Gastroesophageal sphincter (tissue), 3 donors: ENCODE results near the gene IQGAP2.

Experiments used
- EP300 ChIP-seq: sonication (generic); formaldehyde crosslinking; IDR thresholded peaks from one replicate; pipeline ENCODE4 v1.6.1; 2017; ENCODE audit warnings: antibody characterized with exemption, mild to moderate bottlenecking
- POLR2AphosphoS5 ChIP-seq: sonication (generic); formaldehyde crosslinking; IDR thresholded peaks from one replicate; pipeline ENCODE4 v1.6.1; 2017; ENCODE audit warnings: antibody characterized with exemption
- TF ChIP-seq, protein P1 (sequence below), 4 experiments: fragments of 200-600 bp in 2 of 4; fragments of 450-650 bp in 2 of 4; sonication (generic) in 1 of 4; IDR thresholded peaks; one replicate each; pipeline ENCODE4 v1.5.1; 2017 to 2019; ENCODE audit warnings: antibody characterized with exemption in 4 of 4, mild to moderate bottlenecking in 2 of 4, moderate library complexity in 2 of 4

DNA sequence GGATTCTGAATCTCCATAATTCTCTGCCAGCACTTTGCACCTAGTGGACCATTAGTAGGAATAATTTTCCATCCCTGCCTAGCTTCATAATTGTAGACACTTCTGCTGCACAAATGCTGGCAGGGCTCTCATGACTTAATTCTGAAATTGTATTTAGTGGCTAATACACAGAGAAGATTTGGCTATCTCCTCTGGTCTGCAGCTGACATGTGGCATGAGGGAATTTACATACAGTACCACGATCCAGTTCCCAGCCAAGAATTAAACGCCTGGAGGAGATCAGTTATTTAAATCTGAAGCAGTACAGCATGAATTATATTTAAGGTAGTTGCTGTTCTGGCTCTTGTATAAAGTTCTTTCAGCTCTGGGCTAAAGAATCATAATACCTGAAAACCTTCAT, 46.5 kb downstream of the IQGAP2 start:
- TF ChIP-seq EP300 (no peak), POLR2AphosphoS5 (no peak)
- TF ChIP-seq, protein P1, sequence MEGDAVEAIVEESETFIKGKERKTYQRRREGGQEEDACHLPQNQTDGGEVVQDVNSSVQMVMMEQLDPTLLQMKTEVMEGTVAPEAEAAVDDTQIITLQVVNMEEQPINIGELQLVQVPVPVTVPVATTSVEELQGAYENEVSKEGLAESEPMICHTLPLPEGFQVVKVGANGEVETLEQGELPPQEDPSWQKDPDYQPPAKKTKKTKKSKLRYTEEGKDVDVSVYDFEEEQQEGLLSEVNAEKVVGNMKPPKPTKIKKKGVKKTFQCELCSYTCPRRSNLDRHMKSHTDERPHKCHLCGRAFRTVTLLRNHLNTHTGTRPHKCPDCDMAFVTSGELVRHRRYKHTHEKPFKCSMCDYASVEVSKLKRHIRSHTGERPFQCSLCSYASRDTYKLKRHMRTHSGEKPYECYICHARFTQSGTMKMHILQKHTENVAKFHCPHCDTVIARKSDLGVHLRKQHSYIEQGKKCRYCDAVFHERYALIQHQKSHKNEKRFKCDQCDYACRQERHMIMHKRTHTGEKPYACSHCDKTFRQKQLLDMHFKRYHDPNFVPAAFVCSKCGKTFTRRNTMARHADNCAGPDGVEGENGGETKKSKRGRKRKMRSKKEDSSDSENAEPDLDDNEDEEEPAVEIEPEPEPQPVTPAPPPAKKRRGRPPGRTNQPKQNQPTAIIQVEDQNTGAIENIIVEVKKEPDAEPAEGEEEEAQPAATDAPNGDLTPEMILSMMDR (IDR thresholded peaks at IDR 0.05) = no peak
